ENCODE measurements around the gene HEXIM1. TPM values are rescaled to one million over a fixed set of nuclear protein-coding genes. Genes with fewer than 3 reads are reported as not detected.
A peak's percentile ranks its signal among the peaks of the same experiment; 100 is the strongest.
"Not testable (repeated sequence)": the region's sequence is repeated elsewhere in the genome, so short reads cannot be mapped to it uniquely, and the experiment has no call there.

The HEXIM1 gene
- total RNA-seq, 2 donors from 2014 or later, result 16.4 to 31.1 TPM

DNA sequence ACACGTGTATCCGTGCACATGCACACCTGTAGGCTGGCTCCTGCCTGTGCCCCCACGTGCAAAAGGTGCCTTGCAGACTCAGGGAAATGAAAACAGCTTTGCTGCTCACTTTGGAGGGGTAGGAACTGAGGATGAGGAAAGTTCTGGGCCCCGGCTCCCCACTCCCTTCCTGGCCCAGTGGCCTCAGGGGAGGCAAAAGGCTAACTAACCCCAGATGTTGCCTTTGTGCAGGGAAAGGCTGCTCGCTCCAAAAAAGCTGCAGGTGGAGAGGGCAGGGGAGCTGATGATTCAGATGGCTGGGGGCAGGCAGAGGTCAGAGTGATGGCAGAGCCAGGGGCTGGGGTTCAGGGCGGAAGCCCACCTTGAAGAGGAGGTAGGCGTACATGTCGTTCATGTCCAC is 28.3 kb upstream of the HEXIM1 start:
- Histone ChIP-seq H3K27me3 (no peaks in the 10 kb centered on the region), H3K27ac (no peak overlapping the region), H3K9me3 (no peaks in the 10 kb centered on the region), H3K36me3 (peaks cover 38% of the 10 kb centered on the region), H3K4me1 (peaks cover 0 to 34% of the 10 kb centered on the region in 2 donors), H3K4me3 (no peak overlapping the region)
- DNase-seq (ENCODE audit: low spot score), result no peak
- TF ChIP-seq, protein P1, sequence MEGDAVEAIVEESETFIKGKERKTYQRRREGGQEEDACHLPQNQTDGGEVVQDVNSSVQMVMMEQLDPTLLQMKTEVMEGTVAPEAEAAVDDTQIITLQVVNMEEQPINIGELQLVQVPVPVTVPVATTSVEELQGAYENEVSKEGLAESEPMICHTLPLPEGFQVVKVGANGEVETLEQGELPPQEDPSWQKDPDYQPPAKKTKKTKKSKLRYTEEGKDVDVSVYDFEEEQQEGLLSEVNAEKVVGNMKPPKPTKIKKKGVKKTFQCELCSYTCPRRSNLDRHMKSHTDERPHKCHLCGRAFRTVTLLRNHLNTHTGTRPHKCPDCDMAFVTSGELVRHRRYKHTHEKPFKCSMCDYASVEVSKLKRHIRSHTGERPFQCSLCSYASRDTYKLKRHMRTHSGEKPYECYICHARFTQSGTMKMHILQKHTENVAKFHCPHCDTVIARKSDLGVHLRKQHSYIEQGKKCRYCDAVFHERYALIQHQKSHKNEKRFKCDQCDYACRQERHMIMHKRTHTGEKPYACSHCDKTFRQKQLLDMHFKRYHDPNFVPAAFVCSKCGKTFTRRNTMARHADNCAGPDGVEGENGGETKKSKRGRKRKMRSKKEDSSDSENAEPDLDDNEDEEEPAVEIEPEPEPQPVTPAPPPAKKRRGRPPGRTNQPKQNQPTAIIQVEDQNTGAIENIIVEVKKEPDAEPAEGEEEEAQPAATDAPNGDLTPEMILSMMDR (IDR thresholded peaks at IDR 0.05), result no peak

DNA sequence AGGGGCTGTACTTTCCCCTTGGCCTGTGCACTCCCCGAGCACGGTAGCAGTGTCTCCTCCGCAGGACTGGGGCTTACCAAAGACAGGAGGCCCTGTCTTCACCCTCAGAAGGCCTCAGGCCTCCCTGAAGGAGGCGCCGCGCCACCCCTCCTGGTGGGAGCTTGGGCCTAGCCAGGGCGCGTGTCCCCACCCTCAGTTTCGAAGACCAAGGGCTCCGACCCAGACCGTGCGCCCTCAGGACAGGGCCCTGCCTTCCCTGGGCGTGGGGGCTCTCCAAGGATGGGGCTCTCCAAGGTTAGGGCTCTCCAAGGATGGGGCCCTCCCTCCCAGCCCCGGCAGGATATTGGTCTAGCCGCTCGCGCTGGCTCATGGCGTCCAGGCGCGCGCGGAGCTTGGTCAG is 27.7 kb upstream of the HEXIM1 start:
- peaks cover 0 to 34% of the 10 kb centered on the region in 2 donors for H3K4me1 ChIP-seq

DNA sequence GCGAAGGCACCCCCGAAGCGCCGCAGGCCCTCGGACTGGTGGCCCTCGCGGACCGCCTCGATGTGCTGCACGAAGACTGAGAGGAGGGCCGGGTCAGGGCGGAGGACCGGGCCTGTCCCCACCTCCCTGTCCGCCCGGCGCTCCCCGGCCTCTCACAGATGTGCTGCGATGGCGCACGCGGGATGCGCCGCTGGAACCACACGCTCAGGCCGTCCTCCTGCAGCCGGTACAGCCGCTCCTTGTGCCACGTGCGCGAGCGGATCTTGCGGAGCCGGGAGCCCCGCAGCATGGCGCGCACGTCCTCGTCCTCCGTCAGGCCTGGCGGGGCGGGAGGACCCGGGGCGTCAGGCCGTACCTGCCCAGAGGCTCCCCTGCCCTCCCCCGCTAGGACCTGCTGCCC is 27.2 kb upstream of the HEXIM1 start:
- peaks cover 0 to 34% of the 10 kb centered on the region in 2 donors for H3K4me1 ChIP-seq

More for the DNA sequence above, 27.7 kb upstream of the HEXIM1 start:
- DNase-seq (ENCODE audit: low spot score), result no peak
- Histone ChIP-seq H3K27ac (no peak overlapping the region), H3K4me3 (no peak overlapping the region), H3K27me3 (no peaks in the 10 kb centered on the region), H3K36me3 (peaks cover 34% of the 10 kb centered on the region), H3K9me3 (no peaks in the 10 kb centered on the region)
- TF ChIP-seq, protein P1 (IDR thresholded peaks at IDR 0.05), result no peak

DNA sequence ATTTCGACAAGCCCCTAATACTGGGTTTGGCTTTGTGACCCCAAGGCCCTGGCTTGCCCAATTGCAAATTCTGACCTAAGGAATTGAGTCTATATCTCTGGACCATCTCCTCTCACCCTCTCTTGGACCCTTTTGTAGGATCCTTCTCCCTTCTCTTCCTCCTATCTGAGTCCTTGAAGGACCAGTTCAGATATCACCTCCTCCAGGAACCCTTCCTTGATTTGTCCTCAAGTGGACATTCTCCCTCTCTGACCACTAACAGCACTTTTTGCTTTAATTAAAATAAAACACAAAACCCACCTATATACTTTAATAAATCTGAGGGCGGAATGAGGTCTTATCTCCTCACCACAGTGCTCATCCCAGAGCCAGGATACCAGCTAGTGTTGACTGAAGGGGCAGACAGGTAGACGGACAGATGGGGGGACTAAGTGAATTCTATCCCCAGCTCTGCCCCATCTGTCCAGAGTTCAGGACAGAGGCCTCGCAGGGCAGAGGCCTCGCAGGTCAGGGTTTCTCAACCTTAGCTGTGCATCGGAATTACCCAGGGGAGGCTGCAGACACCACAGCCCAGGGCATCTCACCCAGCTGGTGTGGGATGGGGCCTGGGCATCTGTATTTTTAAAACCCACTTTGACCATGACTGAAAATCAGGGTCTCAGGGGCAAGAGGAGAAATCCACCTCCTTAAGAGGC is 25.1 kb upstream of the HEXIM1 start:
- Histone ChIP-seq H3K4me1 (peaks cover 0 to 51% of the 10 kb centered on the region in 2 donors), H3K27me3 (no peaks in the 10 kb centered on the region), H3K27ac (peak overlapping the region; percentile 61 to 67), H3K4me3 (no peak overlapping the region), H3K36me3 (peaks cover 12% of the 10 kb centered on the region), H3K9me3 (no peaks in the 10 kb centered on the region)
- no peak for DNase-seq (ENCODE audit: low spot score)
- TF ChIP-seq, protein P1 (IDR thresholded peaks at IDR 0.05), result no peak

More for the DNA sequence above, 27.2 kb upstream of the HEXIM1 start:
- Histone ChIP-seq H3K36me3 (peaks cover 30% of the 10 kb centered on the region), H3K27me3 (no peaks in the 10 kb centered on the region), H3K9me3 (no peaks in the 10 kb centered on the region), H3K27ac (no peak overlapping the region), H3K4me3 (no peak overlapping the region)
- DNase-seq (ENCODE audit: low spot score), result no peak
- TF ChIP-seq, protein P1 (IDR thresholded peaks at IDR 0.05), result no peak

DNA sequence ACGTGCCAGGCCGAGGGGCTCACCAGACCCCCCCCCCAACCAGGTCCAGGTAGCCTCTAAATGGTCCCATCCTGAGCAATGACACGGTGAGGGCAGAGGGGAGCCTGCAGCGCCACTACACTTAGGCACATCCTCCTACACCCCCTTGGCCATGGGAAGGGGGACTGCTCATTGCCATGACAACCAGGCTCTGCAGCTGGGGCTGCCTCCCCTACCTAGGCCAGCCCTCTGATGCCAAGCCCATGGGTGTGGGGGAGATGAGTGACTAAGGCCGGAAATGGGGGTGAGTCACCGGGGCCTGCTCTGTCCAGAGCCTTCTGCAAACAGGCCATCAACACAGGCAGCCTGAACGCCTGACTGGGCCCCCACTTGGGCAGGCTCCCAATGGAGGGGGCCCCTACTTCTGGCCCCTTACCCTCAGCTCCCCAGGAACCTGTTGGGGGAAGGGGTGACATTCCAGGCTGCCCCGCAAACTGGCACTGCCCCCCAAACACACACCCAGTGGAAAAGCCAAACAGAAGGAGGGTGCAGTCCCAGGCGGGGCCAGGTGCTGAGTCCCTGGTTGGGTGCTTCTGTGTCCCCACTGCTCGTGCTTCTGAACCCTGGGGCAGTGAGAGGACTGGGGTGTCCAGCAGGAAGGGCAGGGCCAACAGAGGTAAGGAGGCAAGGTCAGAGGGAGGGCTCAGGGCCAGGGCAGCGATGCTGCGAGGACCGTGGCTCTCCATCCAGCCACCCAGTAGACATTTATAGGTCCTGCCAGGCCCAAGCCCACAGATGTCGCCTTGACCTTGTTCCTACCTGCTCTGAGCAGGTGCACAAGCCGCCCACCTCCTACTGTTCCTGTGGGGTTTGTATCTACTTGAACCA is 24.1 kb upstream of the HEXIM1 start:
- Histone ChIP-seq H3K4me3 (no peak overlapping the region), H3K27me3 (no peaks in the 10 kb centered on the region), H3K9me3 (no peaks in the 10 kb centered on the region), H3K4me1 (peaks cover 0 to 60% of the 10 kb centered on the region in 2 donors), H3K36me3 (peaks cover 10% of the 10 kb centered on the region), H3K27ac (peak overlapping the region; percentile 61 to 67)
- TF ChIP-seq, protein P1 (IDR thresholded peaks at IDR 0.05), result no peak
- DNase-seq (ENCODE audit: low spot score), result peak; percentile 82

DNA sequence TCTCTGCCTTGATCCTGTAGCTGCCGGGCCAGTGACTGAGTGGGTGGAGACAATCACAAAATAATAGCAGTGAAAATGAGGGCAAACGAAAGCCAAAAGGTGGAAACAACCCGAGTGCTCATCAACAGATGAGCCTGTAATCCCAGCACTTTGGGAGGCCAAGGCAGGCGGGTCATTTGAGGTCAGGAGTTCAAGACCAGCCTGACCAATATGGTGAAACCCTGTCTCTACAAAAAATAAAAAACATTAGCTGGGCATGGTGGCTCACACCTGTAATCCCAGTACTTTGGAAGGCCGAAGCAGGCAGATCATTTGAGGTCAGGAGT is 23.5 kb upstream of the HEXIM1 start:
- H3K36me3 ChIP-seq; H3K9me3 ChIP-seq; H3K4me3 ChIP-seq; DNase-seq (ENCODE audit: low spot score); H3K27me3 ChIP-seq: not testable (repeated sequence)
- peak overlapping the region; percentile 61 to 67 for H3K27ac ChIP-seq
- peaks cover 0 to 66% of the 10 kb centered on the region in 2 donors for H3K4me1 ChIP-seq
